HCT116 (cell line): ENCODE measurements around the gene LYL1. TPM values are rescaled to one million over a fixed set of nuclear protein-coding genes. Genes with fewer than 3 reads are reported as not detected.

Source experiments
- ATAC-seq: fragments of 200-7000 bp; cut with Tn5 transposase; 2 replicates; pipeline ENCODE4 v1.9.1; 2020; ENCODE audit warnings: mild to moderate bottlenecking, moderate library complexity
- BruUV-seq: library from RNA; stranded (reverse); fragments of 400-500 nt; replicated peaks from 2 replicates; lab custom pipeline; 2021; lab: Mats Ljungman, UMichigan
- CTCF ChIA-PET: fragments of 300-600 bp; sonication (Branson Sonifier 250); formaldehyde crosslinking; loops from one replicate; lab custom pipeline; 2021; ENCODE audit warnings: antibody characterized with exemption; lab: Charles Lee
- POLR2A ChIA-PET: fragments of 300-600, 350-600 bp; sonication (Branson Sonifier 250); formaldehyde crosslinking; loops from one replicate; lab custom pipeline; 2021; ENCODE audit warnings: antibody characterized with exemption; lab: Charles Lee
- RAD21 ChIA-PET, 2 experiments: fragments of 300-600 bp; sonication (Branson Sonifier 250); formaldehyde crosslinking; loops; one replicate each; lab custom pipeline; 2023; ENCODE audit warnings: low total read pairs in 2 of 2; ENCODE audit not compliant: uncharacterized antibody in 2 of 2, unreplicated experiment in 2 of 2, low non-redundant PET in 1 of 2; lab: Charles Lee
- DNase-seq: peaks from one replicate; pipeline ENCODE4 v3.0.0-alpha.2; 2010; ENCODE audit warnings: low read depth, low spot score
- H2AFZ ChIP-seq: fragments of 200-600 bp; shearing (Covaris generic), sonication (generic); 2 replicates; pipeline ENCODE4 v1.6.1; 2017; ENCODE audit warnings: low read depth, mixed run types, mixed read lengths, antibody characterized with exemption, low read length; ENCODE audit not compliant: poor library complexity, severe bottlenecking
- H3K27ac ChIP-seq: 2 replicates; pipeline ENCODE4 v1.5.1; 2012; ENCODE audit warnings: low read depth, low read length
- H3K27me3 ChIP-seq: fragments of 200-600 bp; sonication (generic); 2 replicates; pipeline ENCODE4 v1.6.1; 2016; ENCODE audit warnings: mixed run types, low read length, mixed read lengths; ENCODE audit not compliant: insufficient read depth
- H3K36me3 ChIP-seq, 2 experiments: fragments of 200-500 bp in 1 of 2; fragments of 200-600 bp in 1 of 2; sonication (Bioruptor generic) in 1 of 2; sonication (generic) in 1 of 2; 2 replicates each; pipeline versions ENCODE4 v1.5.1 to v1.6.1; 2014 to 2016; ENCODE audit warnings: low read length in 2 of 2, inconsistent platforms in 1 of 2, mixed read lengths in 1 of 2, mixed run types in 1 of 2; ENCODE audit not compliant: insufficient read depth in 2 of 2, control insufficient read depth in 1 of 2
- H3K4me1 ChIP-seq, 2 experiments: fragments of 200-600 bp in 1 of 2; sonication (generic) in 1 of 2; 2 replicates each; pipeline versions ENCODE4 v1.5.1 to v1.6.1; 2012 to 2017; ENCODE audit warnings: low read length in 2 of 2, inconsistent platforms in 1 of 2, mild to moderate bottlenecking in 1 of 2, mixed read lengths in 1 of 2, mixed run types in 1 of 2, moderate library complexity in 1 of 2; ENCODE audit not compliant: insufficient read depth in 2 of 2, control insufficient read depth in 1 of 2
- H3K4me2 ChIP-seq: fragments of 200-600 bp; sonication (generic); 2 replicates; pipeline ENCODE4 v1.6.1; 2017; ENCODE audit warnings: mixed run types, low read length, mixed read lengths
- H3K4me3 ChIP-seq, 2 experiments: fragments of 200-600 bp in 1 of 2; sonication (generic) in 1 of 2; replicated peaks in 1 of 2; 2 replicates each; pipeline ENCODE4 v1.5.1; 2011 to 2016; ENCODE audit warnings: low read length in 2 of 2, control low read depth in 1 of 2, low read depth in 1 of 2, mild to moderate bottlenecking in 1 of 2, mixed read lengths in 1 of 2, mixed run types in 1 of 2
- H3K79me2 ChIP-seq: fragments of 200-600 bp; sonication (generic); 2 replicates; pipeline ENCODE4 v1.6.1; 2017; ENCODE audit warnings: mild to moderate bottlenecking, mixed run types, low read length, moderate library complexity, mixed read lengths; ENCODE audit not compliant: insufficient read depth
- H3K9ac ChIP-seq: fragments of 200-600 bp; sonication (generic); 2 replicates; pipeline ENCODE4 v1.6.1; 2016; ENCODE audit warnings: low read length, mixed read lengths
- H3K9me2 ChIP-seq: fragments of 200-600 bp; sonication (generic), shearing (Covaris generic); 2 replicates; pipeline ENCODE4 v1.6.1; 2017; ENCODE audit warnings: mixed run types, mild to moderate bottlenecking, moderate library complexity; ENCODE audit not compliant: insufficient read depth
- H3K9me3 ChIP-seq, 2 experiments: fragments of 200-500 bp in 1 of 2; fragments of 200-600 bp in 1 of 2; sonication (Bioruptor generic) in 1 of 2; sonication (generic) in 1 of 2; 2 replicates each; pipeline ENCODE4 v1.6.1; 2014 to 2017; ENCODE audit warnings: low read length in 2 of 2, mixed read lengths in 2 of 2, inconsistent platforms in 1 of 2, low read depth in 1 of 2, mild to moderate bottlenecking in 1 of 2, mixed run types in 1 of 2, moderate library complexity in 1 of 2; ENCODE audit not compliant: control insufficient read depth in 1 of 2, insufficient read depth in 1 of 2
- H4K20me1 ChIP-seq: fragments of 200-600 bp; sonication (generic), shearing (Covaris generic); 2 replicates; pipeline ENCODE4 v1.6.1; 2017; ENCODE audit warnings: mixed run types, mild to moderate bottlenecking, moderate library complexity; ENCODE audit not compliant: insufficient read depth
- ATF3 ChIP-seq: IDR thresholded peaks from 2 replicates; pipeline ENCODE4 v1.6.1; 2012
- CBX3 ChIP-seq: IDR thresholded peaks from 2 replicates; pipeline ENCODE4 v1.6.1; 2012; ENCODE audit warnings: low read depth
- CEBPB ChIP-seq: IDR thresholded peaks from 2 replicates; pipeline ENCODE4 v1.6.1; 2012; ENCODE audit warnings: low read depth
- CTCF ChIP-seq, 3 experiments: fragments of 200-600 bp in 1 of 3; sonication (generic) in 1 of 3; IDR thresholded peaks in 2 of 3; conservative IDR thresholded peaks in 1 of 3; 2 replicates each; pipeline ENCODE4 v1.5.1; 2012 to 2017; ENCODE audit warnings: low read depth in 2 of 3, low read length in 2 of 3, antibody characterized with exemption in 1 of 3, borderline replicate concordance in 1 of 3, control low read depth in 1 of 3, mild to moderate bottlenecking in 1 of 3, mixed read lengths in 1 of 3, mixed run types in 1 of 3, moderate library complexity in 1 of 3; ENCODE audit not compliant: insufficient read depth in 1 of 3
- EGR1 ChIP-seq: IDR thresholded peaks from 2 replicates; pipeline ENCODE4 v1.6.1; 2012; ENCODE audit warnings: low read depth
- ELF1 ChIP-seq: IDR thresholded peaks from 2 replicates; pipeline ENCODE4 v1.6.1; 2012; ENCODE audit warnings: low read depth, borderline replicate concordance
- EZH2 ChIP-seq: fragments of 200-600 bp; sonication (generic); IDR thresholded peaks from 2 replicates; pipeline ENCODE4 v1.6.1; 2017; ENCODE audit warnings: antibody characterized with exemption, mixed run types
- FOSL1 ChIP-seq: IDR thresholded peaks from 2 replicates; pipeline ENCODE4 v1.6.1; 2012; ENCODE audit warnings: low read depth
- JUND ChIP-seq: IDR thresholded peaks from 2 replicates; pipeline ENCODE4 v1.6.1; 2012
- MAX ChIP-seq: IDR thresholded peaks from 2 replicates; pipeline ENCODE4 v1.6.1; 2012
- POLR2A ChIP-seq: IDR thresholded peaks from 2 replicates; pipeline ENCODE4 v1.7.0; 2011; ENCODE audit warnings: borderline replicate concordance; ENCODE audit not compliant: insufficient read depth, insufficient read length; ENCODE audit errors: extremely low read depth
- SIN3A ChIP-seq: IDR thresholded peaks from 2 replicates; pipeline ENCODE4 v1.6.1; 2012; ENCODE audit warnings: low read depth
- SP1 ChIP-seq: IDR thresholded peaks from 2 replicates; pipeline ENCODE4 v1.6.1; 2012; ENCODE audit warnings: low read depth
- SRF ChIP-seq: IDR thresholded peaks from 2 replicates; pipeline ENCODE4 v1.6.1; 2012; ENCODE audit warnings: low read depth
- YY1 ChIP-seq: IDR thresholded peaks from 2 replicates; pipeline ENCODE4 v1.6.1; 2011; ENCODE audit warnings: low read length, low read depth, moderate library complexity, mild to moderate bottlenecking; ENCODE audit not compliant: insufficient replicate concordance; ENCODE audit errors: extremely low read depth
- ZBTB33 ChIP-seq: IDR thresholded peaks from 2 replicates; pipeline ENCODE4 v1.6.1; 2011; ENCODE audit warnings: mild to moderate bottlenecking, low read length, moderate library complexity; ENCODE audit not compliant: insufficient replicate concordance; ENCODE audit errors: extremely low read depth
- ZNF274 ChIP-seq: fragments of 200-500 bp; sonication (Bioruptor generic); IDR thresholded peaks from 2 replicates; pipeline ENCODE4 v1.6.1; 2014; ENCODE audit warnings: mild to moderate bottlenecking, low read depth, low read length, inconsistent platforms
- intact Hi-C: fragments of 100-400 bp; cut with micrococcal nuclease; formaldehyde crosslinking; loops from 2 replicates; pipeline ENCODE4 v1.10.0; 2022
- total RNA-seq: library from RNA; stranded (reverse); gene quantifications from one replicate; pipeline ENCODE4 v1.2.1, GENCODE V29; 2021; ENCODE audit not compliant: unreplicated experiment

Gene LYL1
- total RNA-seq, 1 experiment from 2014 or later, result 2.6 TPM

GRCh38 chr19:13078897-13079541 is 23.6 kb downstream of the LYL1 start:
- peak overlapping the region; percentile 39; the same call in 1 of the 2 replicates for H3K4me2 ChIP-seq
- TF ChIP-seq SRF (no peak), FOSL1 (no peak)

GRCh38 chr19:13078381-13078780 is 24.3 kb downstream of the LYL1 start:
- Histone ChIP-seq H3K4me2 (no peak overlapping the region), H3K36me3 (no peaks in the 10 kb centered on the region), H4K20me1 (no peaks in the 10 kb centered on the region), H3K4me3 (no peak overlapping the region), H3K9me3 (no peaks in the 10 kb centered on the region), H3K9me2 (no peaks in the 10 kb centered on the region), H3K9ac (no peak overlapping the region), H3K79me2 (no peaks in the 10 kb centered on the region), H3K27ac (no peak overlapping the region), H3K27me3 (no peaks in the 10 kb centered on the region), H2AFZ (no peak overlapping the region), H3K4me1 (peaks cover 18% of the 10 kb centered on the region in 2 experiments)
- DNase-seq, result no peak
- intact Hi-C loops, result no loop called here
- no peak for ATAC-seq
- BruUV-seq, result no TSS peak
- POLR2A ChIA-PET, result no interaction called here
- CTCF ChIA-PET, result interaction anchor here (1.2 to 2.2 kb wide), 3 partner anchors 15 to 45 kb away, joined by 3 to 7 read pairs (median 6); no protein-coding TSS in a partner anchor
- RAD21 ChIA-PET, result no interaction called here
- TF ChIP-seq POLR2A, result no peak
- no peak for TF ChIP-seq CEBPB
- no peak for TF ChIP-seq CBX3
- TF ChIP-seq EZH2, result no peak
- TF ChIP-seq YY1, result no peak
- TF ChIP-seq SIN3A, result no peak
- no peak for TF ChIP-seq FOSL1
- no peak for TF ChIP-seq SP1
- TF ChIP-seq ELF1, result no peak
- TF ChIP-seq MAX, result no peak
- no peak for TF ChIP-seq CTCF (IDR thresholded peaks at IDR 0.05 in 2 of 3, conservative IDR thresholded peaks at IDR 0.05 in 1 of 3; ENCODE audit: borderline replicate concordance in 1 of 3, insufficient read depth in 1 of 3, low read depth in 2 of 3, low read length in 2 of 3)
- no peak for TF ChIP-seq EGR1
- TF ChIP-seq ZBTB33, result no peak
- no peak for TF ChIP-seq ZNF274
- TF ChIP-seq ATF3, result no peak
- no peak for TF ChIP-seq JUND

More at GRCh38 chr19:13078897-13079541, 23.6 kb downstream of the LYL1 start:
- ChIA-PET CTCF (interaction anchor here (1.2 to 2.2 kb wide), 4 partner anchors 9 to 45 kb away, joined by 3 to 7 read pairs (median 4); no protein-coding TSS in a partner anchor), POLR2A (no interaction called here), RAD21 (no interaction called here)
- Histone ChIP-seq H3K27me3 (no peaks in the 10 kb centered on the region), H4K20me1 (no peaks in the 10 kb centered on the region), H3K79me2 (no peaks in the 10 kb centered on the region), H3K4me3 (no peak overlapping the region), H3K4me1 (peaks cover 18% of the 10 kb centered on the region in 2 experiments), H3K27ac (peak overlapping the region; percentile 4; the same call in 1 of the 2 replicates), H3K9ac (no peak overlapping the region), H3K9me2 (no peaks in the 10 kb centered on the region), H3K36me3 (no peaks in the 10 kb centered on the region), H3K9me3 (no peaks in the 10 kb centered on the region), H2AFZ (no peak overlapping the region)
- BruUV-seq, result no TSS peak
- DNase-seq (no peak), ATAC-seq (no peak; the same call in 1 of the 2 replicates)
- intact Hi-C loops, result no loop called here
